Gastroesophageal sphincter (tissue), 3 donors: ENCODE results near the gene C1orf50.

Experiments used
- CTCF ChIP-seq, 4 experiments: fragments of 200-600 bp in 2 of 4; fragments of 450-650 bp in 2 of 4; sonication (generic) in 1 of 4; IDR thresholded peaks; one replicate each; pipeline ENCODE4 v1.5.1; 2017 to 2019; ENCODE audit warnings: antibody characterized with exemption in 4 of 4, mild to moderate bottlenecking in 2 of 4, moderate library complexity in 2 of 4
- EP300 ChIP-seq: sonication (generic); formaldehyde crosslinking; IDR thresholded peaks from one replicate; pipeline ENCODE4 v1.6.1; 2017; ENCODE audit warnings: antibody characterized with exemption, mild to moderate bottlenecking
- POLR2A ChIP-seq, 2 donors: fragments of 450-650 bp; IDR thresholded peaks; one replicate each; pipeline ENCODE4 v1.6.1; 2017; ENCODE audit warnings: antibody characterized with exemption in 2 of 2, mild to moderate bottlenecking in 2 of 2, moderate library complexity in 1 of 2

- no peak for TF ChIP-seq CTCF (IDR thresholded peaks at IDR 0.05)
- TF ChIP-seq POLR2A (IDR thresholded peaks at IDR 0.05): no peak
- no peak for TF ChIP-seq EP300
Measured at GRCh38 chr1:42784946-42785693, 18.1 kb downstream of the C1orf50 start, which contains the start of gene TMEM269.
